SW 1271 (cell line): Measurements from ENCODE around the gene RAB34.
"Not testable (repeated sequence)": the region's sequence is repeated elsewhere in the genome, so short reads cannot be mapped to it uniquely, and the experiment has no call there.

Source experiments
- DNase-seq, 2 experiments: peaks; one replicate each; lab custom pipeline; 2025; lab: John Stamatoyannopoulos, UW

The RAB34 gene

DNA sequence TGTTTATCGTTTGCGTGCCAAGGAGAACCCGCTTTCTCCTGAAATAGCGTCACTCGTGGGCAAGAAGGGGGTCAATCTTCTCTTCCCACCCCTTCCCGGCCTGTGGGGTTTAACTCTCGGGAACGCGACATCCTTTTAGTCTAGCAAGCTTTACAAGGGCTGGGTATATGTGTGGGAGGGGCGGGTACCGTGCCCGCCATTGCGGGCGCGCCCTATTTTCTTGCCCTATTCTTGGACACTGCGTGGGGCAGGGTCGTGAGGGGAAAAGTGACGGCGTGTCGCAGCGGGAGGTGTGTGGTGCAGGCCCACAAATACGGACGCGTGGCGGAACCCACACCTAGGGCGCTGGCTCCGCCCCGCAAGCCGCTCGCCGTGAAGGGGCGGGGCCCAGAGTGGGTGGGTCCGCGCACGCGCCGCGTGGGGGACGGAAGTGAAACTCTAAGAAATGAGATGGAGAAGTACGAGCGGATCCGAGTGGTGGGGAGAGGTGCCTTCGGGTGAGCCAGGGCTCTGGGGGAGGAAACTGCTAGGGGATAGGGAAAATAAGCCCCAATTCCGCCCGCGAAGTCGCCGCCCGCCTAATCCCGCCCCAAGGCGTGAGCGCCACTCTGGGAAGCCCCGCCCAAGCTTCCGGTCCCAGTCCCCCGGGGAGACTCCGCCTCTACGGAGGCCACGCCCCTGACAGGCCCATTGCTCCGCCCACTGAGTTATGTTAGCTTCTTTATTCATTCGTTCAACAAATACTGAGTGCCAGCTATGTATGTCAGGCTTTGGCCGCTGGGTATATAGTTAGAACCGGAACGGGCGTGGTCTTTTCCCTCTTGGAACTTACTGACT, 10.9 kb upstream of the RAB34 start, which contains the start of gene NEK8:
TSS of gene NEK8 (plus strand) at position 425 of the 837 bp plus-strand sequence. CDS start at position 451, 26 bp downstream.
- peak; percentile 79 to 92 for DNase-seq

DNA sequence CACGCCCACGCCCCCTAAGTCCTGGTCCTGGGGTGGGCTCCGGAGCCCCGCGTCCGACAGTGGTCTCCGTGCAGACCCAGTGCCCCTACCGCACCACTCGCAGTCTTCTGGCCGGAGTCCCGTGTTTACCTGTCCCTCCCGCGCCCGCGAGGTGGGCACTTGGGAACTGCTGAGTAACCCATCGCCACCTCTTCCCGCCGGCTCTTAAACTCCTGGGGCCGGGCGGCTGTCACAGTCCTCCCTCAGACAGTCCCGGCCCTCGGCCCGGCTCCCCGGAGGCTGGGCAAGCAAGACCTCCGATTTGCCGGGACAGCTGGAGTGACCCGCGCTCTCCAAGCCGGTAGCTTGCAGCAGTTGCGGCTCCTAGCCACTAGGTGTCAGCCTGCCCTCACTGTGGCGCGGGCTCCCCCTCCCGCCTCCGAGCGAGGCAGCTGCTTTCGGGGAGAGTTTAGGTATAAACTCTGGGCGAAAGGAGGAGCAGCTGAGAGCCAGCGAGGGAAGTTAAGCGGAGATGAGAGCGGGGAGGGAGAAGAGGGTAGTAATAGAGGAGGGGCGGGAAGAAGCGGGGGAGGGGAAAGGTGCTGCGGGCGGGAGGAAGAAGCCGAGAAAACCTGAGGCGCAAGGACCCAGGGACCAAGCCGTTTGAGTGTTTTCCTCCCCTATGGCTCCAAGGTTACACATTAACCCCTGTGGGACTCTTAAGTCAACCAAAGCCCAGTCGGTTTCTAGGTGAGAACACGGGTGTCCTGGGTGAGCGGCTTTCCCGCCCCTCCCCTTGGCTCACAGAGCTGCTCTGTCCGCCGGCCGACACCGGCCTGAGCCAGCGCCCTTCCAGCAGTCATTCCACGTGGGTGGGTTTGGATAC, 9.2 kb upstream of the RAB34 start:
- peak; percentile 83 to 91 for DNase-seq

DNA sequence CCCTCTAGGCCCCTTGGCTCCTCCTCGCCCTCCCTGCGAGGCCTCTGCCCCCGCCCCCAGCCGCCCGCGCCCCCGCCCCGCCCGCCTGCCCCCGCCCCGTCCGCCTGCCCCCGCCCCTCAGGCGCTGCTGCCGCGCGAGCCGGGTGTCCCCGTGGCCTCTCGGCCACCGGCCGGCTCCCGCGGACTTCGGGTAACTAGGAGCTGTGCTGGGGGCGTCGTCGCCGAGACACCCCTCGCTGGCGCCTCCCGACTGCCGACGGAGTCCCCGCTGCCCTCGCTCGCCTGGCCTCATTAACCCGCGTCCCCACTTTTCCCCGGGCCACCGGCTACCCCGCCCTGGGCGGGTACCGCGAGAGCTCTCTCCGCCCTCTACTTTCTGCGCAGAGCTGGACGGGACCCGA, 8.6 kb upstream of the RAB34 start, which contains the start of gene TLCD1:
TSS of gene TLCD1 (minus strand) at position 8 of the 401 bp plus-strand sequence. CDS start 136 bp downstream, outside the sequence.
- peak in 1 of 2 experiments; percentile 75 for DNase-seq

DNA sequence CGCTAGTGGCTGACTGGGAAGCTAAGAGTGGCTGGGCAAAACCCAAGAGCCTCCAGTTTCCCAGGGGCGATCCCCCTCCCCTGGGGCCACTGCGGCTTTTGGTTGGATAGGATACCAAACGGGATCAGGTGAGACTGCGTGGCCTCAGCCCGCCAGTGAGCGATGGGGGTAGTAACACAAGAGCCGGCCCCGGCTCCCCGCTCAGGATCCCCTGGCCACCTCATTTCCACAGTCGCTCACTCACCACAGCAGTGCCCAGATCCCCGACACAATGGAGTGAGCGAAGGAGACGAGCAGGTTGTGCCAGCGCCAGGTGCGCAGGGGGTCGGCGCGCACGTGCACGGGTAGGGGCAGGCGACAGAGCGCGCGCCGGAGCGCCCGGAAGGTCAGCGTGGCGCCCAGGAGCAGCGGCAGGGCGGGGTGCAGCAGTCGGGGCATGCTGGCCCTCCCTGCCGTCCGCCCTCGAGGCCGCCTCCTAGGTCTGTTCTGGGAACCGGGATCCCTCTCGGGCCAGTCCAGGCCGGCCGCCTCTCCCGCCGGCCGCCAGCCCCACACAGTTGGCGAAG, 8.1 kb upstream of the RAB34 start:
- DNase-seq: peak in 1 of 2 experiments; percentile 59

DNA sequence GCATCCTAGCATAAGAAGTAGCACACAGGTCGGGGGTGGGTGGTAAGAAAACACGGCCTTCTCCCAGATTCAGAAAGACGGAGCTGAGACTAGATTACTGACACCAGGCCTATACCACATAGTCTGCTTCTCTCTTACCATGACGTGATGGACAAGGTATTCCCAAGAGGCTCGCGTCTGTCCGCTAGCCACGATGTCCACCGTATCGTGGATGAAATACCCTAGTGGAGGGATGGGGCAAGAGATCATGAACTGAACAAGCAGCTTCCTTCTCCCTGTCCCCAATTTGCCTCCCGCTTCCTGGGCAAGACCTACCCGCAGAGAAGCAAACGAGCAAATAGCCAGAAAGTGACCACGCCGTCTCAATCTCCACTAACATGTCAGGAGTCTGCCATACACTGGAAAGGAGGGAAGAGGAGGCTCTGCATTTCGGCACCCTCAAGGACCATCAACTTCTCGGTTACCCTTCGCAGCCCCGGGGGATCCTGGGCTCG, 7.5 kb upstream of the RAB34 start:
- DNase-seq: peak in 1 of 2 experiments; percentile 75

DNA sequence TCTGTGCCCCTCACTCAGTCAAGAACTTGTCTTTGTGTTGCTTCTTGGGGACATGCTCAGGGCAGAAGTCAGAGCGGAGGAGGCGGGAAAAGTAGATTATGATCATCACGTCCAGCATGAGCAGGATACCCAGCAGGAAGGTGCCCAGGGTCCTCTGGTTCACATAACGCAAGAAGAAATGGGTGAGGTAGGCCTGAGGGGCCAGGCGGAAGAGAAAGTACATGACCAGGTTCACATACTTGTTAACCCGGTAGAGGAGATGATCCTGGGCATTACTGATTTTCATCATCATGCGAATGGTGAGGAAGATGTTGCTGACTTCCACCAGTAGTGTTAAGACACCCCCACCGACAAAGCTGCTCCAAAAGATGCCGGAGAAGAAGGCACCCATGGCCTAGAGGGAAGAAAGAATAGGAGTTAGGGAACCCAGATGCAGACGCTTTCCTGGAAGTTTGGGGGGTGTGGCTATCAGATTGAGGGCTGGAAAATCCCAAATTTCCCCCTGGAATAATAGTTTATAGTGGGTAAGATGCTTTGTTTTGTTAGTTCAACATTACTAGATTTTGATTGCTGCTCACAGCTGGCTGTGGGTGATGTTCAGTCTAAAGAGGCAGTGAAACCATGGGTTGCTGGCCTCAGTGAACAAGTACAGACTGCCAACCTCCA, 7.0 kb upstream of the RAB34 start:
- no peak for DNase-seq

DNA sequence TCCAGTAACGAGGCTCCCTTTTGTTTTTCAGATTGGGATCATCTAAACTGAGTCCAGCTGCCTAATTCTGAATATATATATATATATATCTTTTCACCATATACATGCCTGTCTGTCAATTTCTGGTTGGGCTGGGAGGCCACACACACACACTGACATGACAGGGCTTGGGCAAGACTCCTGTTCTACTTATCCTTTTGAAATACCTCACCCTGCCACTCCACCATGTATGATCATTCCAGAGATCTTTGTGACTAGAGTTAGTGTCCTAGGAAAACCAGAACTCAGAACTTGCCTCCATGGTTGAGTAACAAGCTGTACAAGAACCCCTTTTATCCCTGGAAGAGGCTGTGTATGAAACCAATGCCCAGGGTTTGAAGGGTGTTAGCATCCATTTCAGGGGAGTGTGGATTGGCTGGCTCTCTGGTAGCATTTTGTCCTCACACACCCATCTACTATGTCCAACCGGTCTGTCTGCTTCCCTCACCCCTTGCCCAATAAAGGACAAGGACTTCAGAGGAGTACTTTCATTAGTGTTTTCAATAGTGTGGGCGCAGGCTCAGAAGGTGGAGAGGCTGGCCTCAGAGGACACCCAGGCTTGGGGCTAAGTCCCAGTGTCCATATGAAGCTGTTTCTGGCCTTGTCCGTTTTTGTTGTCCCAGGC, 6.3 kb upstream of the RAB34 start:
- DNase-seq: not testable (repeated sequence)

DNA sequence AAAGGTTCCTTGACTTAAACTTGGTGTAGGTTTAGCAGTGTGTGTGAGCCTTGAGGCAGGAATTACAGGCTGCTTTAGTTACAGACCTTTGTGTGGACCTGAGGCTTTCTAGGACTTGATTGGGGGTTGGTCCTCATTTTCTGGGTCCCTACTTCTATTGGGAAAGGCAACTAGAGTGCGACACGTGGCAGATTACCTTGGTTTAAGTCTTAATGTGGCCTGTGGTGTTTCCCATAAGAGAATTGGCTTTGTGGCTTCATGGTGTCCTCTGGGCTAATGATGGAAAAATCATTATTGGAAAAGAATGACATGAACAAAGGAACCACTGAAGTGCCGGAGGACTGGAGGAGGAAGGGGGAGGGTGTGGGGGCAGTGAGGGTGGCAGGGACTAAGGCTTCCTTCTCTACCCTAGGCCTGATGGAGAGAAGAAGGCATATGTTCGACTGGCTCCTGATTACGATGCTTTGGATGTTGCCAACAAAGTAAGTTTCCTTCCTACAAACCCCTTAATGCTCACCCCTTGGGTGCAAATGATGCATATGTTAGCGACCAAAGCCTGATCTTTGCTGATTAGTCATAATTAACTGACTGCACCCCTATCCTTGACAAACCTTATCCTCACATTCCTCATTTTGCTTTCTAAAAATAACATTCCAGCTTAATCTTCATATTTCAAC, 5.6 kb upstream of the RAB34 start:
- DNase-seq: no peak

DNA sequence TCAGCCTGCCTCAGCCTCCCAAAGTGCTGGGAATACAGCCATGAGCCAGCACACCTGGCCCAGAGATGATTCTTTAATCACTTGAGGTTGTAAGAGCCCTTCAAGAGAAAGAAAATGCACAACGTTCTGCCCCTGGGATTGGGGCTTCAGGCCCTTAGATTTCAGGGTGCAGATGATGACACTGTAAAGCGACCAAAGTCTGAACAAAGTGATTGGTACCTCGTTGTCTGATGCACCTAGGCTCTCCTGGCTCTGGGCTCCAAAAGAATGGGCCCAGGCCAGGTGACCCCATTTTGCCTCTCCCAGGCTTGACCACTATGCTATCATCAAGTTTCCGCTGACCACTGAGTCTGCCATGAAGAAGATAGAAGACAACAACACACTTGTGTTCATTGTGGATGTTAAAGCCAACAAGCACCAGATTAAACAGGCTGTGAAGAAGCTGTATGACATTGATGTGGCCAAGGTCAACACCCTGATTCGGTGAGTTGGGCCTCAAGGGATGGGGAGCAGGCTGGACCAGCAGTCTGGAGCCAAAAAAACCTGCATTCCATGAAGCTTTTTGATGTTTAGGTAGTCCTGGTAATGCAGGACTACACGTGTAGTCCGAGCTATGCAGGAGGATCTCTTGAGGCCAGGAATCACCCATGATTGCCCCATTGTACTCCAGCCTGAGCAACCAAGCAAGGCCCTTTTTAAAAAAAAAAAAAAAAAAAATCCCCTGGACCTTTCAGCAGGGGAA, 4.9 kb upstream of the RAB34 start:
- no peak for DNase-seq

DNA sequence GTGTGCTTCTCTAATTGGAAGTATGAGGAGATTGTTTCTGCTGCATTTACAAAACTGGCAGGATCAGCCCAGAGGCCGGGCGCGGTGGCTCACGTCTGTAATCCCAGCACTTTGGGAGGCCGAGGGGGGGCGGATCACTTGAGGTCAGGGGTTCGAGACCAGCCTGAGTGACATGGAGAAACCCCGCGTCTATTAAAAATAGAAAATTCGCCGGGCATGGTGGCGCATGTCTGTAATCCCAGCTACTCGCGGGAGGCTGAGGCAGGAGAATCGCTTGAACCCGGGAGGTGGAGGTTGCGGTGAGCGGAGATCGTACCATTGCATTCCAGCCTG, 3.3 kb upstream of the RAB34 start:
- not testable (repeated sequence) for DNase-seq

DNA sequence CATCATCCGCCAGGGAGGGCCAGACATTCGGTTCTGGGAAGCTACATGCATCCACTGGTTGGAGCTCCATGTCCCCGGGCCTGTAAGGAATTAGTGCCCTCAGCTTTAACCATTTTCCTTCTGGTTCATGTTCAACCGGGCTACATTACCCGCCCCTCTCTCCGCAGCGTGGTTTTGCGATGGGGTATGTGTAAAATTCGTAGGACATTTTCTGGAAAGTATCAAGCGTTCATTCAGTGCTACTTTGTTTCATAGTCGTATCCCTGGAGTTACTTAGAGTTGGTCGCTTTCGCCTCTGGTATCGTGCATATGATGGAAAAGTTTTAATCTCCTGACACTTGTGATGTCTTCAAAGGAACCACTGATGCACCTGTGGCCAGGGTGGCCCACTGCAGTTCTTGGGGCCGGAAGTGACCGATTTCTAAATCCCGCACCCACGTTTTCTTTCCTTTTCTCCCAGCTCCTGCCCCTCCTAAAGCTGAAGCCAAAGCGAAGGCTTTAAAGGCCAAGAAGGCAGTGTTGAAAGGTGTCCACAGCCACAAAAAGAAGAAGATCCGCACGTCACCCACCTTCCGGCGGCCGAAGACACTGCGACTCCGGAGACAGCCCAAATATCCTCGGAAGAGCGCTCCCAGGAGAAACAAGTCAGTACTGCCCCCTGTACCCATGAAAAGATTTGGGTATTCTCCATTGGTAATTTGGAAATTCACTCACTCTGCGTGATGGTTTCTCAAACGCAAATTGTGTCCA, 2.8 kb upstream of the RAB34 start:
- no peak for DNase-seq

DNA sequence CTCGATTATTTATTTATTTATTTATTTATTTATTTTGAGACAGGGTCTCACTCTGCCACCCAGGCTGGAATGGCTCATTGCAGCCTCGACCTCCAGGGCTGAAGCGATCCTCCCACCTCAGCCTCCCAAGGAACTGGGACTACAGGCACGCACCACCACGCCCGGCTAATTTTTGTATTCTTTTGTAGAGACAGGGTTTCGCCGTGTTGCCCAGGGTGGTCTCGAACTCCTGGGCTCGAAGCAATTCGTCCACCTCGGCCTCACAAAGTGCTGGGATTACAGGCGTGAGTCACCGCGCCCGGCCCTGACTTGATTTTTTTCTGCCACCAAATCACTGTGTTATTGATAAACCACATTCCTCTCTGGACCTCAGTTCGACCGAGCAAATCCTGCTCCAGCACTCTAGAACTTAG, 1.4 kb upstream of the RAB34 start:
- DNase-seq: no peak

DNA sequence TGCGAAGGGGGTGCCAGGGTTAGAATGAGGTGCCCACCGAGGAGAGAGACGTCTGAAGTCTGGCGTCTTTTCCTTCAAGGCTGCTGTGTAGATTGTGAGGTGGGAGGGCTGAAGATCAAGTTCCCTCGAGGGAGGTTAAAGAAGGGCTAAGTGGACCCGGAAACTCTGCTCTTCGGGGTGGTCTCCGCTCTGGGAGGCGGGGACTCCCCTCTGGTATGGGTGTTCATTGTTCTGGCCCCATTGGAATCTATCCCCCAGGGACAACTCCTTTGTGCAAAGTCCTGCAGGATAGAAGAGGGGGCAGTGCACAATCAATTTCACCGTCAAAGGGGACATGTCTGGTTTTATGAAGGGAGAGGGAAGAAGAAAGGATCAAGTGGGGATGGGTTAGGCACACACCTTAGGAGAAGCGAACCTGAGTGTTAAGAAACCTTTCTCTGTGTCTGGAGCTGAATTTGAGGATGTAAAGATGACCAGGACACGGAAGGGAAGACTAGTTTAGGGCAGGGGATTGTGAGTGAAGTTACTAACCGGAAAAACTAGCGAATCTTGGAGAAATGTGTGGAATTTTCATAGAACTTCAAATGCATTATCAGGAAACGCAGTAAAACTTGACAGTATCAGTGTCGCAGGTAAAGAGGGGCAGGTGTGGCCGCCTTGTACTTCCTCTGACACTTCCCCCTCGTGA, 809 bp upstream of the RAB34 start:
- no peak for DNase-seq

DNA sequence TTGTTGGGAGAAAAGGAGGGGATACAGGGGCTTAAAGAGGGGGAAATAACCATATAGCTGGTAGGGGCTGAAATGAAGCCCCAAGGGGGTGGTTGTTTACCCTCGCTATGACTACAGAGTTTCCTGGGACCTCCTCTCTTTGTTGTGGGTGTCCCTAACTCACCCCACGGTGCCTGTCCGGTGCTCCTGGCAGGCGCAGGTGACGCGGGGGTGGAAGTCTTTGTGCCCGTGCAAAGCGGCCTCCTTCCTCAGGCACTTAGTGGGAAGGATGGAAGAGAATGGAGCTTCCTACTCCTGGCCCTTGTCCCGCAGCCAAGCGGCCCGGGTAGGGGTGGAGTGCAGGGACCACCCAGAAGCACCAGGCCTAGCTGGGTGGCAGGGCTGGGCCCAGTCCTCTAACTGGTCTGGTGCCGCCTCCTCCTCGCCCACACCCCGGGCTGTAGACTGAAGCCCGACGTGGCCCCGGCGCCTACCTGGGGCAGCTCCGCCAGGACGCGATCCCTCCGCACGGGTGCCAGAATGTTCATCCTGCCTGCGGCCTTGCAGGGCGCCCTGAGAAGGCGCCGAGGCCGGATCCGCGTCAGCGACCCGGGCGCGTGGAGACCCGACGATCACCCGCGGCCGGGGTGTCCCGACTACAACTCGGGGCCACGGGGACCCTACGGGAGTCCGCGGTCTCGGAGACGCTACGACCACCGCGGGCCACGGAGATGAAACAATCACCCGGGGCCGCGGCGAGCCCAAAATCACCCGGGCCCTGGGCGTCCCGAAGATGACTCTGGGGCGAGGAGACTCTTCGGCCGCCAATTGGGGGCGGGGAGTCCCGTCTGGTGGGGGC, 709 bp downstream of the RAB34 start:
- DNase-seq: no peak

DNA sequence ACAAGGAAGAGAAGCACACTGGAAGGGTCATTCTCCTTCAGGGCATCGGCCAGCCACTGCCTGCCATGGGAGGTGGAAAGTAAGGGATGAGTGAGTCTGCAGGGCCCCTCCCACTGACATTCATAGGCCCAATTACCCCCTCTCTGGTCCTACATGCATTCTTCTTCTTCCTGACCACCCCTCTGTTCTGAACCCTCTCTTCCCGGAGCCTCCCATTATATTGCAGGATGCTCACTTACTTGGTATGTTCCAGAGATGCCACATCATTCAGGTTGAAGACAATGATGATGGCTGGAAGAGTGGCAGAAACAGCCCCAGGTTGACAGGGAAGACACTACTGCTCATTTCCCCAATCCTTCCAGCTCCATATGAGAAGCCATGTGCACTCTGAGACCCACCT, 2.5 kb downstream of the RAB34 start:
- DNase-seq: no peak

DNA sequence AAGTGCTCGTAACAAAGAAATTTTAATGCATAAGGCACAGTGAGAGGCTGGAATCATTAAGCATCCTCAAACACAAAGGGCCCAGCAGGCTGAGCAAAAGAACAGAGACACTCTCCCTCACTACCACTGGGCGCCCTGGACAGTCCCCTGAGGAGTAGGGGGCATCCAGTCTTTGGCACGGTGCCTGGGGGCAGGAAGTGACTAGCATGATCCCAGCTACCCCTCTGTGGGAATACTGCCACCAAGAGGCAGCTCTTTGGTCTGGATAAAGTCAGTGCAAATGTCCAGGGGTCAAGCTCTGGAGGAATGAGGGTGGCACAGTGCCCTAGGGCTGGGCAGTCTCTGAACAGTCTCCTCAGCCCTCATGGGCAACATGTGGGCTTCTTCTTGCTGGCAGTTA, 3.4 kb downstream of the RAB34 start:
- no peak for DNase-seq

DNA sequence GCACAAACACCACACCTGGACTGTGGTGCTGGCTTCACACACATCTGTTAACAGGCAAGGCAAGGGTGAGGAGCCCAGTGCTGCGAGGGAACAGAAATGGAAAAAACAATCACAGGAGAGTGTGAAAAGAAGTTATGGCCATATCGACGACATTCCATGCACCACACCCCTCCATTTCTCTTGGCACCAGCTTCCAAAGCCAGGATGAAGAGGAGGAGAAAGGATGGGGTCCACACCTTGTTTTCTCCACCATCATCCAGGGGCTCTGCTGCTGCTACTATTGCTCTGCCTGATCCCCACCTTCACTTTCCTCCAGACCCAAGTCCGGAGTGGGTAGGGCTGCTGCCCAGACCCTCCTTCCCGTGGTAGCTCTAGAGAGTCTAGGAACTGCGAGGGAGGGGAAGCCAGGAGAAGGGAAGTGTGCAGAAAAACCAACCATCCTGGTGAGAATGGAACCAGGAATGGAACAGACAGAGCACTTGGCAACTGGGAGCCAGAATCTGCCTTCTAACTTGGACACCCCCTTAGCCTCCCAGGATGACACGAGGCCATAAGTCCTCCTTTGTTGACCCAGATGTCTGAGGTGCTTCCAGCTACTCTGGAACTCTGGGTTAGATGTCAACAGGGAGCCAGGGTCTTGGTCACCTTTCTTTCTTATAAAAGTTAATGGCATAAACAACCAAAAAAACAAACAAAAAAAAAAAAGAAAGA, 4.8 kb downstream of the RAB34 start:
- DNase-seq: no peak
